KMS-11 (cell line): ENCODE data around the gene CDC42SE2.

Source experiments
- H2AFZ ChIP-seq: fragments of 200-600 bp; sonication (generic); 2 replicates; pipeline ENCODE4 v1.6.1; 2016; ENCODE audit warnings: antibody characterized with exemption, mixed run types, low read depth
- H3K27ac ChIP-seq: fragments of 200-600 bp; sonication (generic); 2 replicates; pipeline ENCODE4 v1.6.1; 2016; ENCODE audit warnings: mild to moderate bottlenecking, mixed run types
- H3K27me3 ChIP-seq: fragments of 200-600 bp; sonication (generic); 2 replicates; pipeline ENCODE4 v1.6.1; 2017; ENCODE audit warnings: mild to moderate bottlenecking, low read depth, mixed run types, moderate library complexity; ENCODE audit not compliant: insufficient read depth
- H3K36me3 ChIP-seq: fragments of 200-600 bp; sonication (generic); 2 replicates; pipeline ENCODE4 v1.6.1; 2017; ENCODE audit warnings: mild to moderate bottlenecking, mixed run types; ENCODE audit not compliant: insufficient read depth
- H3K4me1 ChIP-seq: fragments of 200-600 bp; sonication (generic); 2 replicates; pipeline ENCODE4 v1.6.1; 2016; ENCODE audit warnings: mild to moderate bottlenecking, low read depth, mixed run types; ENCODE audit not compliant: poor library complexity, severe bottlenecking
- H3K4me2 ChIP-seq: fragments of 200-600 bp; sonication (generic); 2 replicates; pipeline ENCODE4 v1.7.0; 2016; ENCODE audit warnings: mild to moderate bottlenecking, mixed run types
- H3K4me3 ChIP-seq: fragments of 200-600 bp; sonication (generic); IDR thresholded peaks from 2 replicates; pipeline ENCODE4 v1.6.1; 2017; ENCODE audit warnings: low read depth, low read length, mixed read lengths; ENCODE audit not compliant: insufficient read depth
- H3K79me2 ChIP-seq: fragments of 200-600 bp; sonication (generic); 2 replicates; pipeline ENCODE4 v1.6.1; 2016; ENCODE audit warnings: low read depth, mixed run types; ENCODE audit not compliant: insufficient read depth
- H3K9ac ChIP-seq: fragments of 200-600 bp; sonication (generic); 2 replicates; pipeline ENCODE4 v1.6.1; 2016; ENCODE audit warnings: mild to moderate bottlenecking, mixed run types
- H4K20me1 ChIP-seq: fragments of 200-600 bp; sonication (generic); 2 replicates; pipeline ENCODE4 v1.6.1; 2016; ENCODE audit warnings: mild to moderate bottlenecking, mixed run types; ENCODE audit not compliant: insufficient read depth
- TF ChIP-seq, protein P1 (sequence below): fragments of 200-600 bp; sonication (generic); conservative IDR thresholded peaks from 2 replicates; pipeline ENCODE4 v1.6.1; 2017; ENCODE audit warnings: low read depth, mild to moderate bottlenecking, antibody characterized with exemption, low read length, moderate library complexity, mixed read lengths

The CDC42SE2 gene

DNA sequence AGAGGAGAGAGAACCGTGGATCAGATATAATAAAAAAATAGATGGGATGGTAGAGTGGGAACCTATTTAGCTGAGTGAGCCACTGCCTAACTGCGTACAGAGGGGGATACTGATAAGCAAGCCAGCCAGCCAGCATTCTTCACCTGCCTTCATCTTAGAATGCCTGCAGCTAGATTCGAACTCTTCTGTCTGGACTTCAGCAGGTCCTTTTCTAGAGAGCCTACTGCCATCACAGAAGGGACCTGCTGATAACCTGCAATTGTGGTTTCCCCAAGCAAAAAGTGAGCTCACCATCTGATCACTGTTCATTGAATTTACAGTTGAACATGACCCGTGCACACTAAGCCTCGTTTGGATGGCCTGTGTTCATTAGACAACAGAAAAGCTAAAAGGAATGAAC lies 109.4 kb downstream of the CDC42SE2 start:
- Histone ChIP-seq H3K4me2 (peak overlapping the region; percentile 91), H3K4me3 (no peak overlapping the region), H3K9ac (peak overlapping the region; percentile 19; the same call in 1 of the 2 replicates), H3K36me3 (no peaks in the 10 kb centered on the region), H4K20me1 (no peaks in the 10 kb centered on the region), H3K27ac (peak overlapping the region; percentile 99), H3K79me2 (peaks cover 85% of the 10 kb centered on the region), H3K4me1 (peaks cover 83% of the 10 kb centered on the region), H3K27me3 (no peaks in the 10 kb centered on the region), H2AFZ (no peak overlapping the region)
- TF ChIP-seq, protein P1, sequence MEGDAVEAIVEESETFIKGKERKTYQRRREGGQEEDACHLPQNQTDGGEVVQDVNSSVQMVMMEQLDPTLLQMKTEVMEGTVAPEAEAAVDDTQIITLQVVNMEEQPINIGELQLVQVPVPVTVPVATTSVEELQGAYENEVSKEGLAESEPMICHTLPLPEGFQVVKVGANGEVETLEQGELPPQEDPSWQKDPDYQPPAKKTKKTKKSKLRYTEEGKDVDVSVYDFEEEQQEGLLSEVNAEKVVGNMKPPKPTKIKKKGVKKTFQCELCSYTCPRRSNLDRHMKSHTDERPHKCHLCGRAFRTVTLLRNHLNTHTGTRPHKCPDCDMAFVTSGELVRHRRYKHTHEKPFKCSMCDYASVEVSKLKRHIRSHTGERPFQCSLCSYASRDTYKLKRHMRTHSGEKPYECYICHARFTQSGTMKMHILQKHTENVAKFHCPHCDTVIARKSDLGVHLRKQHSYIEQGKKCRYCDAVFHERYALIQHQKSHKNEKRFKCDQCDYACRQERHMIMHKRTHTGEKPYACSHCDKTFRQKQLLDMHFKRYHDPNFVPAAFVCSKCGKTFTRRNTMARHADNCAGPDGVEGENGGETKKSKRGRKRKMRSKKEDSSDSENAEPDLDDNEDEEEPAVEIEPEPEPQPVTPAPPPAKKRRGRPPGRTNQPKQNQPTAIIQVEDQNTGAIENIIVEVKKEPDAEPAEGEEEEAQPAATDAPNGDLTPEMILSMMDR = no peak

GRCh38 chr5:131375351-131375750 lies 111.5 kb downstream of the CDC42SE2 start:
- Histone ChIP-seq H3K4me2 (peak overlapping the region; percentile 91), H2AFZ (no peak overlapping the region), H3K36me3 (no peaks in the 10 kb centered on the region), H3K9ac (peak overlapping the region; percentile 7; the same call in 1 of the 2 replicates), H3K79me2 (peaks cover 72% of the 10 kb centered on the region), H4K20me1 (no peaks in the 10 kb centered on the region), H3K27ac (peak overlapping the region; percentile 99), H3K4me1 (peaks cover 100% of the 10 kb centered on the region), H3K27me3 (no peaks in the 10 kb centered on the region), H3K4me3 (no peak overlapping the region)
- TF ChIP-seq, protein P1 = no peak

GRCh38 chr5:131377346-131377745 lies 113.5 kb downstream of the CDC42SE2 start:
- H3K79me2 ChIP-seq = peaks cover 52% of the 10 kb centered on the region
- H2AFZ ChIP-seq = no peak overlapping the region
- TF ChIP-seq, protein P1 = no peak
- peak overlapping the region; percentile 28; the same call in 1 of the 2 replicates for H3K9ac ChIP-seq
- H3K4me3 ChIP-seq = no peak overlapping the region
- H3K4me2 ChIP-seq = peak overlapping the region; percentile 91
- H3K4me1 ChIP-seq = peaks cover 100% of the 10 kb centered on the region
- H3K27me3 ChIP-seq = no peaks in the 10 kb centered on the region
- no peaks in the 10 kb centered on the region for H4K20me1 ChIP-seq
- H3K27ac ChIP-seq = peak overlapping the region; percentile 99
- no peaks in the 10 kb centered on the region for H3K36me3 ChIP-seq

- Histone ChIP-seq H3K4me2 (peak overlapping the region; percentile 91), H3K4me3 (no peak overlapping the region), H4K20me1 (no peaks in the 10 kb centered on the region), H2AFZ (no peak overlapping the region), H3K27ac (peak overlapping the region; percentile 99), H3K79me2 (peaks cover 47% of the 10 kb centered on the region), H3K27me3 (no peaks in the 10 kb centered on the region), H3K4me1 (peaks cover 100% of the 10 kb centered on the region), H3K9ac (peak overlapping the region; percentile 28; the same call in 1 of the 2 replicates), H3K36me3 (no peaks in the 10 kb centered on the region)
- TF ChIP-seq, protein P1 = no peak
Observed at GRCh38 chr5:131377785-131378325, 114.0 kb downstream of the CDC42SE2 start.
